ENCODE results near the gene PLXNB2.

DNA sequence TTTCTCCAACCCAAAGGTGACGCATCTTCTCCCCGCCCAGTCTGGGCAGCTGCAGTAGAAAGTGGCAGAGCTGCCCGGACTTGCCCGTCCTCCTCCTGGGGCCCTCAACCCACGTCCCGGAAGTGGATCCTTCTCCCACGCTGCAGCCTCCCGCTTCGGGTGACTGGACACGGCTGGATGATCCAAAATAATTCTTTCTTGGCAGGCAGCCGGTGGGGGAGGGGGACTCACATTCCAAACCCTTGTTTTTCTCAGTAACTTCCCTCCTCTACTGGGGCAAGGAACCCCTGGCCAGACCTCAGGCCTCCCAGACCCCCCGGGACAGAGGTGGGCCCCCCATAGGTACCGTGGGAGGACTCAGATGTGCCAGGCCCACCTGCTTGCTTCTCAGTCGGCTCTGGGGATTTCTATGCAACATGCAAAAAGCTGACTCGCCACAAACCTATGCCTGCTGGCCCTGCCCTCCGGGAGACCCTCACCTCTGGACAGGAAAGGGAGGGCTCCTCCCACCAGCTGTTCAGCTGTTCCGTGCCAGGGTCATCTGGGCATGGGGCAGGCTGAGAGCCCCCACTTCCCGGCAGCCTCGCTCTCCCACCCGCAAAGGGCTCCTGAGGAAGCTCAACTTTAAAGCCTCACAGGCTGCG lies 1.4 kb downstream of the PLXNB2 start:
- TF ChIP-seq, protein P1, sequence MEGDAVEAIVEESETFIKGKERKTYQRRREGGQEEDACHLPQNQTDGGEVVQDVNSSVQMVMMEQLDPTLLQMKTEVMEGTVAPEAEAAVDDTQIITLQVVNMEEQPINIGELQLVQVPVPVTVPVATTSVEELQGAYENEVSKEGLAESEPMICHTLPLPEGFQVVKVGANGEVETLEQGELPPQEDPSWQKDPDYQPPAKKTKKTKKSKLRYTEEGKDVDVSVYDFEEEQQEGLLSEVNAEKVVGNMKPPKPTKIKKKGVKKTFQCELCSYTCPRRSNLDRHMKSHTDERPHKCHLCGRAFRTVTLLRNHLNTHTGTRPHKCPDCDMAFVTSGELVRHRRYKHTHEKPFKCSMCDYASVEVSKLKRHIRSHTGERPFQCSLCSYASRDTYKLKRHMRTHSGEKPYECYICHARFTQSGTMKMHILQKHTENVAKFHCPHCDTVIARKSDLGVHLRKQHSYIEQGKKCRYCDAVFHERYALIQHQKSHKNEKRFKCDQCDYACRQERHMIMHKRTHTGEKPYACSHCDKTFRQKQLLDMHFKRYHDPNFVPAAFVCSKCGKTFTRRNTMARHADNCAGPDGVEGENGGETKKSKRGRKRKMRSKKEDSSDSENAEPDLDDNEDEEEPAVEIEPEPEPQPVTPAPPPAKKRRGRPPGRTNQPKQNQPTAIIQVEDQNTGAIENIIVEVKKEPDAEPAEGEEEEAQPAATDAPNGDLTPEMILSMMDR (conservative IDR thresholded peaks at IDR 0.05 in 1 of 2, IDR thresholded peaks at IDR 0.05 in 1 of 2; ENCODE audit: low read depth in 1 of 2, low read length in 2 of 2), result no peak
- no peak for TF ChIP-seq EZH2 (IDR thresholded peaks at IDR 0.05; ENCODE audit: low read length, missing control alignments)
